ACC112 (cell line): ENCODE results near the gene MFGE8.

Experiments
- H2AFZ ChIP-seq: fragments of 200-600 bp; sonication (generic); one replicate; pipeline ENCODE4 v1.6.0; 2017; ENCODE audit warnings: antibody characterized with exemption, low read length; ENCODE audit not compliant: unreplicated experiment
- H3K27ac ChIP-seq: fragments of 200-600 bp; sonication (generic); 2 replicates; pipeline ENCODE4 v1.5.1; 2014; ENCODE audit warnings: low read depth, mild to moderate bottlenecking, antibody characterized with exemption, low read length, moderate library complexity
- H3K27me3 ChIP-seq: fragments of 200-600 bp; sonication (generic); 2 replicates; pipeline ENCODE4 v1.6.1; 2014; ENCODE audit warnings: mild to moderate bottlenecking, antibody characterized with exemption, low read length, moderate library complexity, mixed read lengths; ENCODE audit not compliant: insufficient read depth
- H3K36me3 ChIP-seq: fragments of 200-600 bp; sonication (generic); 2 replicates; pipeline ENCODE4 v1.6.1; 2016; ENCODE audit warnings: mild to moderate bottlenecking, antibody characterized with exemption, low read length, moderate library complexity, mixed read lengths; ENCODE audit not compliant: insufficient read depth
- H3K4me1 ChIP-seq: fragments of 200-600 bp; sonication (generic); one replicate; pipeline ENCODE4 v1.6.1; 2016; ENCODE audit warnings: low read length, mixed read lengths; ENCODE audit not compliant: insufficient read depth, unreplicated experiment, control insufficient read depth
- H3K4me3 ChIP-seq: fragments of 200-600 bp; sonication (generic); 2 replicates; pipeline ENCODE4 v1.5.1; 2014; ENCODE audit warnings: mild to moderate bottlenecking, low read depth, low read length
- H3K79me2 ChIP-seq: fragments of 200-600 bp; sonication (generic); one replicate; pipeline ENCODE4 v1.6.0; 2016; ENCODE audit warnings: low read length; ENCODE audit not compliant: control insufficient read depth, unreplicated experiment, insufficient read depth

Gene MFGE8

GRCh38 chr15:88906551-88906950 lies 6.6 kb downstream of the MFGE8 start:
- no peaks in the 10 kb centered on the region for H3K79me2 ChIP-seq
- H3K36me3 ChIP-seq: no peaks in the 10 kb centered on the region
- H3K4me3 ChIP-seq: no peak overlapping the region
- H3K27ac ChIP-seq: no peak overlapping the region
- no peaks in the 10 kb centered on the region for H3K27me3 ChIP-seq
- no peak overlapping the region for H2AFZ ChIP-seq
- H3K4me1 ChIP-seq: peaks cover 24% of the 10 kb centered on the region

- no peak overlapping the region for H3K27ac ChIP-seq
- peaks cover 24% of the 10 kb centered on the region for H3K4me1 ChIP-seq
- no peak overlapping the region for H2AFZ ChIP-seq
- H3K4me3 ChIP-seq: no peak overlapping the region
- H3K27me3 ChIP-seq: no peaks in the 10 kb centered on the region
- H3K79me2 ChIP-seq: no peaks in the 10 kb centered on the region
- H3K36me3 ChIP-seq: no peaks in the 10 kb centered on the region
These were observed 7.0 kb downstream of the MFGE8 start for GRCh38 chr15:88906130-88906529.

- no peak overlapping the region for H2AFZ ChIP-seq
- no peak overlapping the region for H3K4me3 ChIP-seq
- no peaks in the 10 kb centered on the region for H3K79me2 ChIP-seq
- no peak overlapping the region for H3K27ac ChIP-seq
- H3K4me1 ChIP-seq: peaks cover 24% of the 10 kb centered on the region
- H3K27me3 ChIP-seq: no peaks in the 10 kb centered on the region
- no peaks in the 10 kb centered on the region for H3K36me3 ChIP-seq
These were observed 7.6 kb downstream of the MFGE8 start for GRCh38 chr15:88905576-88905975.

GRCh38 chr15:88904624-88905327 lies 8.4 kb downstream of the MFGE8 start:
- Histone ChIP-seq H3K36me3 (no peaks in the 10 kb centered on the region), H3K27me3 (no peaks in the 10 kb centered on the region), H3K4me1 (peaks cover 24% of the 10 kb centered on the region), H2AFZ (no peak overlapping the region), H3K4me3 (no peak overlapping the region), H3K79me2 (no peaks in the 10 kb centered on the region), H3K27ac (no peak overlapping the region)

GRCh38 chr15:88904257-88904623 lies 8.9 kb downstream of the MFGE8 start:
- Histone ChIP-seq H3K36me3 (no peaks in the 10 kb centered on the region), H2AFZ (no peak overlapping the region), H3K27me3 (no peaks in the 10 kb centered on the region), H3K79me2 (no peaks in the 10 kb centered on the region), H3K4me3 (no peak overlapping the region), H3K27ac (no peak overlapping the region), H3K4me1 (peaks cover 20% of the 10 kb centered on the region)

- Histone ChIP-seq H3K36me3 (no peaks in the 10 kb centered on the region), H2AFZ (no peak overlapping the region), H3K27ac (no peak overlapping the region)
These were observed 10.3 kb downstream of the MFGE8 start for GRCh38 chr15:88902846-88903245.

GRCh38 chr15:88902221-88902835 lies 10.9 kb downstream of the MFGE8 start:
- H3K4me3 ChIP-seq: no peak overlapping the region
- H3K4me1 ChIP-seq: peaks cover 21% of the 10 kb centered on the region
- no peak overlapping the region for H2AFZ ChIP-seq
- H3K27me3 ChIP-seq: no peaks in the 10 kb centered on the region
- H3K27ac ChIP-seq: no peak overlapping the region
- H3K79me2 ChIP-seq: no peaks in the 10 kb centered on the region
- no peaks in the 10 kb centered on the region for H3K36me3 ChIP-seq

More at GRCh38 chr15:88902846-88903245, 10.3 kb downstream of the MFGE8 start:
- Histone ChIP-seq H3K27me3 (no peaks in the 10 kb centered on the region), H3K79me2 (no peaks in the 10 kb centered on the region), H3K4me3 (no peak overlapping the region), H3K4me1 (peaks cover 18% of the 10 kb centered on the region)

- no peak overlapping the region for H2AFZ ChIP-seq
- peaks cover 26% of the 10 kb centered on the region for H3K4me1 ChIP-seq
- H3K27ac ChIP-seq: no peak overlapping the region
- no peaks in the 10 kb centered on the region for H3K27me3 ChIP-seq
- no peak overlapping the region for H3K4me3 ChIP-seq
- no peaks in the 10 kb centered on the region for H3K36me3 ChIP-seq
- H3K79me2 ChIP-seq: no peaks in the 10 kb centered on the region
These were observed 11.5 kb downstream of the MFGE8 start for GRCh38 chr15:88901508-88902220.

- Histone ChIP-seq H3K36me3 (no peaks in the 10 kb centered on the region), H3K4me1 (peaks cover 26% of the 10 kb centered on the region), H3K79me2 (no peaks in the 10 kb centered on the region), H2AFZ (no peak overlapping the region), H3K27me3 (no peaks in the 10 kb centered on the region), H3K4me3 (no peak overlapping the region), H3K27ac (no peak overlapping the region)
These were observed 12.2 kb downstream of the MFGE8 start for GRCh38 chr15:88900982-88901418.

GRCh38 chr15:88900309-88900981 lies 12.7 kb downstream of the MFGE8 start:
- H3K36me3 ChIP-seq: no peaks in the 10 kb centered on the region
- no peaks in the 10 kb centered on the region for H3K79me2 ChIP-seq
- no peak overlapping the region for H2AFZ ChIP-seq
- peaks cover 26% of the 10 kb centered on the region for H3K4me1 ChIP-seq
- H3K4me3 ChIP-seq: no peak overlapping the region
- no peaks in the 10 kb centered on the region for H3K27me3 ChIP-seq
- peak overlapping the region; percentile 51; the same call in 1 of the 2 replicates for H3K27ac ChIP-seq
